NB4 (cell line): ENCODE results near the gene HOXC13.

ENCODE experiments used
- CTCF ChIP-seq: IDR thresholded peaks from one replicate; pipeline ENCODE4 v1.5.1; 2012; ENCODE audit warnings: low read depth, low read length
- MAX ChIP-seq: IDR thresholded peaks from 2 replicates; pipeline ENCODE4 v1.6.1; 2011; ENCODE audit warnings: low read depth, low read length
- MYC ChIP-seq: IDR thresholded peaks from 2 replicates; pipeline ENCODE4 v1.6.1; 2011; ENCODE audit warnings: low read depth, low read length
- POLR2A ChIP-seq: IDR thresholded peaks from 2 replicates; pipeline ENCODE4 v1.6.1; 2011; ENCODE audit warnings: mild to moderate bottlenecking; ENCODE audit not compliant: insufficient read length; ENCODE audit errors: extremely low read depth

- TF ChIP-seq MAX = no peak
- no peak for TF ChIP-seq CTCF
- no peak for TF ChIP-seq POLR2A
- no peak for TF ChIP-seq MYC
Observed at GRCh38 chr12:53890081-53890480, 48.5 kb upstream of the HOXC13 start.
